ENCODE measurements around the gene CARS2.
"Not testable (repeated sequence)": the region's sequence is repeated elsewhere in the genome, so short reads cannot be mapped to it uniquely, and the experiment has no call there.

CARS2 gene, protein sequence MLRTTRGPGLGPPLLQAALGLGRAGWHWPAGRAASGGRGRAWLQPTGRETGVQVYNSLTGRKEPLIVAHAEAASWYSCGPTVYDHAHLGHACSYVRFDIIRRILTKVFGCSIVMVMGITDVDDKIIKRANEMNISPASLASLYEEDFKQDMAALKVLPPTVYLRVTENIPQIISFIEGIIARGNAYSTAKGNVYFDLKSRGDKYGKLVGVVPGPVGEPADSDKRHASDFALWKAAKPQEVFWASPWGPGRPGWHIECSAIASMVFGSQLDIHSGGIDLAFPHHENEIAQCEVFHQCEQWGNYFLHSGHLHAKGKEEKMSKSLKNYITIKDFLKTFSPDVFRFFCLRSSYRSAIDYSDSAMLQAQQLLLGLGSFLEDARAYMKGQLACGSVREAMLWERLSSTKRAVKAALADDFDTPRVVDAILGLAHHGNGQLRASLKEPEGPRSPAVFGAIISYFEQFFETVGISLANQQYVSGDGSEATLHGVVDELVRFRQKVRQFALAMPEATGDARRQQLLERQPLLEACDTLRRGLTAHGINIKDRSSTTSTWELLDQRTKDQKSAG
- total RNA-seq: 72.2 to 105 (median 87.2) reads per million in 3 experiments

DNA sequence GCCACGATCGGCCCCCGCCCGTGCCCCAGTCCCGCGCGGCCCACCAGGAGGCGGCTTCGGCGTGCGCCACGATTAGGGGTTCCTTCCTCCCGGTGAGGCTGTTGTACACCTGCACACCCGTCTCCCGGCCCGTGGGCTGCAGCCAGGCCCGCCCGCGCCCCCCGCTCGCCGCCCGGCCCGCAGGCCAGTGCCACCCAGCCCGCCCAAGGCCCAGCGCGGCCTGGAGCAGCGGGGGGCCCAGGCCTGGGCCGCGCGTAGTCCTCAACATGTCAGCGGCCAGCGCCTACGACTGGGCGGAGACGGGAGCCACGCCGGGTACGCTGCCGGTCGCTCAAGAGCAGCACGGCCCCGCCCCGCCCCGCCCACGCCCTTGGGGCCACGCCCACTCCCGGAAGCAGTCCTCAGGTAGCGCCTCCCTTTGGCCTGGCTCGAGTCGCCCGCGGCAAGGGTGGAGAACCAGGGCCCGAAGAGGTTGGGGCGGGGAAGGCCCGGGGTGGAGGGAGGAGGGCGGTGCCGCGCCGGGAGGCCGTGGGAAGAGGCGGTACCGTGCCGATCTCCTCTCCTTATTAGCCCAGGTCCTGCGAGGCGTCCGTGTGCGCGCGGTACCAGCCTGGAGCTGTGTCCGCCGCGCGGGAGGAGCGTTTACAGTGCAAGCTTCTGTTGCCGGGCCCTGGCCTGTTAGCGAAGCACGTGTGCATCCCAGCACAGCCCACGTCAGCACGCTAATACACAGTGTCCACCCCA, at the start of gene CARS2:
Gene CARS2, minus strand, starts transcription at position 291 of the 744 bp plus-strand sequence. Its CDS starts 23 bp downstream, at position 268.
- DNase-seq: peak; percentile 86

DNA sequence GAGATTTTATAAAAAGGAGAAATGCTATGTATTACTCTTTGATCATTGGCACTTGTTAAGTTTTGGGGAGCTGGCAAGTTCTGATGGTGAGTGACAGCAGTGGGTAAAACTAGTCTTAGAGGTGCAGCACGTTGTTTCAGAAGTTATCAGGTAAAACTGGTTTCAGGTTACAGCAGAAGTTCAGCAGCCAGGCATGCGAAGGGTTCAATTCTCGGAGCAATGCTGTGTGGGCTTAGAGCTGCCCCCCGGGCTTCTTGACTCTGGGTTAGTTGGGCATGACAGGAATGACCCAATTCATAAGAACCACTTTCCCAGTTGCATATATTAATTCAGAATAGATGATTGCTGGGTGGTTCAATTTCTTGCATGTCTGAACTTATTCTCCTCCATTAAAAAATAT, 42.4 kb upstream of the CARS2 start:
- no peak for DNase-seq

DNA sequence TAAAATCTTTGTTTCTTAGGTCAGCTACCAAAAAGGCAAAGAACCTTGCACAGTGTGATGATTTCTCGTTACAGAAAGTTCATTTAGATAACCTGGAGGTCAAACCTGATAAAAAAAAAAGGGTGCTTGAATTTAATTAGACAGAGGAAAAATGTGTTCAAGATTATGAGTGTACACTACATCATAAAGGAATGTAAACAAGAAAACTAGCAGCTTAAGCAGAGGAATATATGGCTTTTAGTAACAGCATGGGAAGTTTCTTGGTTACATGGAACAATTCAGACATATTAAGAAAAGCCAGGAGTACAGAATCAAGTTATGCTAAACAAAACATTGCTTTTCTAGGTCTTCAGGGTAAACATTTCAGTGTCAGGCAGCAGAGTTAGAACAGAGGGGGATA, 40.5 kb upstream of the CARS2 start:
- no peak for DNase-seq

DNA sequence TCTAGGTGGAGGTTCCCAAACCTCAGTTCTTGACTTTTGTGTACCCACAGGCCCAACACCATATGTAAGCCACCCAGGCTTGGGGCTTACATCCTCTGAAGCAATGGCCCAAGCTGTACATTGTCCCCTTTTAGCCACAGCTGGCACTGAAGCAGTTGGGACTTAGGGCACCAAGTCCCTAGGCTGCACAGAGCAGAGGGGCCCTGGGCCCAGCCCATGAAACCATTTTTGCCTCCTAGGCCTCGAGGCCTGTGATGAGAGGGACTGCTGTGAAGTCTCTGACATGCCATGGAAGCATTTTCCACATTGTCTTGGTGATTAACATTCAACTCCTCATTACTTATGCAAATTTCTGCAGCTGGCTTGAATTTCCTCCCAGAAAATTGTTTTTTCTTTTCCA, 37.8 kb upstream of the CARS2 start:
- no peak for DNase-seq

DNA sequence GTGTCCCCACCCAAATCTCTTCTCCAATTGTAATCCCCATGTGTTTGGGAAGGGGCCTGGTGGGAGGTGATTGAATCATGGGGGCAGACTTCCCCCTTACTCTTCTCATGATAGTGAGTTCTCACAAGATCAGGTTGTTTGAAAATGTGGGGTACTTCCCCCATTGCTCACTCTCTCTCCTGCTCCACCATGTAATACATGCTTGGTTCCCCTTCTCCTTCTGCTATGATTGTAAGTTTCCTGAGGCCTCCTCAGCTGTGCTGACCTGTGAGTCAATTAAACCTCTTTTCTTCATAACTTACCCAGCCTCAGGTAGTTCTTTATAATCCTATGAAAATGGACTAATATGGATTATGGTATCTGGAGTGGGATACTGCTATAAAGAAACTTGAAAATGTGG, 31.6 kb upstream of the CARS2 start:
- no peak for DNase-seq

DNA sequence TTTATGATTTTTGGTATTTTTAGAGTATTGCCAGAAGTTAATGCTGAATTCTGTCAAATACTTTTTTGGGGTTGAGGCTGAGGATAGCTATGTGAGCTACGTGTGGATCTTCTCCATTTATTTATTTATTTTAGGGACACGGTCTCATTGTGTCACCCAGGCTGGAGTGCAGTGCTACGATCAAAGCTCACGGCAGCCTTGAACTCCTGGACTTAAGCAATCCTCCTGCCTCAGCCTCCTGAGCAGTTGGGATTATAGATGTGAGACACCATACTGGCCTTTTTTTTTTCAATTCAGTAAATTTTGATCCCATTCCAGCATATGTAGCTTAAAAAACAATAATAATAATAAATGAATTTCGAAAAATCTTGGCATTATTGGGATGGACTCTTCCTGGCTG, 28.6 kb upstream of the CARS2 start:
- DNase-seq: no peak

DNA sequence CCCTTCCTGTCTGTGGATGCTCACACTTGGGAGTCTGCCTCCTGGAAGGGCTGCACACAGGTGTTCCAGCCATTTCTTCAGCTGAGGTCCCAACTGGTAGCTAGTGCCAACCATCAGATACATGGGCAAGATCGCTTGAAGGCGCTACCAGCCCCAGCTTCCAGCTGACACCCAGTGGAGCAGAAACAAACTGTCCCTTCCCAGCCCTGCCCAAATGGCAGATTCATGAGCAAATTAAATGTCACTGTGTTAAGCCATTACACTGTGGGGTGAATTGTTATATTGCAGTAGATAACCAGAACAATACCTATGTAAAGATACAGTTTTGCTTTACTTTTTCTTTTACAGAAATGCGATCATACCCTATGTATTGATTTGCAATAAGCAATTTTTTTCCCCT, 25.2 kb upstream of the CARS2 start:
- DNase-seq: no peak

DNA sequence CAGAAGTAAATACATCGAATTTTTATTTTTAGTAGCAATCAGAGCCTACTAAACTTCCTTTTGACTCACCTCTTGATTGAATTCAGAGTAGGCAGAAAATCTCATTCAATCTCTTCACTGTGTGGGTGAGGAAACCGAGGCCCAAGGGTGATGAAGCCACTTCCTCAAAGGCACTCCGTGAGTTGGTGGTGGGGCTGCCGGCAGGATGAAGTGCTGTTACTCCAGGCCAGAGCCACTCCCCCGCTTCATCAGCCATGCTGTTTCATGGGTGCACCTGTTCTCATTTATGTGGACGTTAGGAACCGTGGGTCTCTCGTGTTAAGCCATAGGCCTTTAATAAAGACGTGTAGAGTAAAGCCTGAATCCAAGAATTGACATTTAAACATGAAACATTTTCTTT, 20.8 kb upstream of the CARS2 start:
- DNase-seq: peak; percentile 43

DNA sequence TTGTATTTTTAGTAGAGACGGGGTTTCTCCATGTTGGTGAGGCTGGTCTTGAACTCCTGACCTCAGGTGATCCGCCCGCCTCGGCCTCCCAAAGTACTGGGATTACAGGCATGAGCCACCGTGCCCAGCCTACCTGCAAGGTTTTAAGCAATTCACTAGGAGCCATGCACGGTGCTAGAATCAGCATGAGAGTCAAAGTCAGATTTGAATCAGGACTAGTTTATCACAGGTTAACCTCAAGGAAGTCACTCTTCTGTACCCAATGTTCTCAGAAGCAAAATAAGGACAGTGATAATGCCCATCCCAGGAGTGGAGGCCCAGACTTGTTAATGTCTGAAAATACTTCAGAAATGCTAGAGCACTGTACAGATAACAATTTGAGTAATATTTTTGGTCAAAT, 20.2 kb upstream of the CARS2 start:
- DNase-seq: not testable (repeated sequence)

DNA sequence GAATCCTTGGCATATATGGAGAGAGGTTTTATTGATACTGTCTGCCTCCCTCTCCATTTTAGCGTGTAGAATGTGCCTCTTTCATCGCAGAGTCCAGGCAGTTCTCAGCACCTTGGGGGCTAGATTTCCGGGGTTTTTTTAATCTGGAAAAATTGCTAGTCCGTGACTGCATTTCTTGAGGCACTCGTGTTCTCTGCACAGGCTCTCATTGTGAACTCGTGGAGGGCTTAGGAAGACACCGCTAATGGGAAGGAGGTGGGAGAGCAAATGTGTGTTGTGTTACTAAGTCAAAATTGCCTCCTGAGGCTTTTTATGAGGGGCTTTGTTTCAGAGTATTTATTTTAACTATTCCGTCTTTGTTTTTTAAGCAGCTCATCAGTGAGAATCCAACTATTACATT, 17.7 kb upstream of the CARS2 start:
- DNase-seq: no peak

DNA sequence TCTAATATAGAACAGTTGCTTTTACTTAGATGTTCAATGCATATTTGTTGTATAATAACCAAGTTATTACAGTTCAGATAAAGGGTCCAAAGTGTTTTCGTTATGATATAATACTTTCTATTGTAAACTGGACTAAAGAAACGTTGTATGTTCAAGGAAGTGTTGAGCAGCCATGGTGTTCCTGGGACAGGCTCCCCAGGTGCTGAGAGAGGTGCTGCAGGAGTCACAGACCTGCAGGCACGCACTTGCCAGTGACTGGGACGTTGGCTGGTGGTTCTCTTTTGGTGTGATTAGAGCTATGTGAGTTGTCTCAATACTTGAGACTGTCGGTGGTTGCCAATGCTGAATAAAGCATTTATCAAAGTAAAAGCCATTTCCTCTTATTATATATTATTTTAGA, 17.1 kb upstream of the CARS2 start:
- DNase-seq: no peak

DNA sequence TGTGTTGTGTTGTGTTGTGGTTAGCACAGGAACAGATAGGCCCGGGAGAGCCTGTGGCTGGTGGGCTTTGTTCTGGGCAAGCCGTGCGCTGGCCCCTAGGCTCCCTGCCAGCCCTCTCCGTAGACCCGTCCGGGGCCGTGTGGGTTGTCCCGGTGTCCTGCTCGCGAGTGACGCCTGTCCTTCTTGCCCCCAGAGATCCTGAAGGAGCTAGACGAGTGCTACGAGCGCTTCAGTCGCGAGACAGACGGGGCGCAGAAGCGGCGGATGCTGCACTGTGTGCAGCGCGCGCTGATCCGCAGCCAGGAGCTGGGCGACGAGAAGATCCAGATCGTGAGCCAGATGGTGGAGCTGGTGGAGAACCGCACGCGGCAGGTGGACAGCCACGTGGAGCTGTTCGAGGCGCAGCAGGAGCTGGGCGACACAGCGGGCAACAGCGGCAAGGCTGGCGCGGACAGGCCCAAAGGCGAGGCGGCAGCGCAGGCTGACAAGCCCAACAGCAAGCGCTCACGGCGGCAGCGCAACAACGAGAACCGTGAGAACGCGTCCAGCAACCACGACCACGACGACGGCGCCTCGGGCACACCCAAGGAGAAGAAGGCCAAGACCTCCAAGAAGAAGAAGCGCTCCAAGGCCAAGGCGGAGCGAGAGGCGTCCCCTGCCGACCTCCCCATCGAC, 13.3 kb upstream of the CARS2 start:
- no peak for DNase-seq

DNA sequence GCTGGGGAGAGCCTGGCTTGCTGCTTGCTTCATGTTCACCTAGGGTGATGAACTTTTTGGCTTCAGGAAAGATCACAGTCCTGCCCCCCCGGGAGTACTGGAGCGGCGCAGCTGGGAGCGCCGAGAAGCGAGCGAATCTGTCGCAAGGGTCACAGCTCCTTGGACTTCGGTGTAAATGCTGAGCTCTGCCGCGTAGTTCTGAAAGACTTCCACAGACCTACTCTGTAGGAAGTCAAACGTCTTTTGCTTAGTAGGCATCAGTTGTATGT, 10.3 kb upstream of the CARS2 start:
- peak; percentile 15 for DNase-seq

DNA sequence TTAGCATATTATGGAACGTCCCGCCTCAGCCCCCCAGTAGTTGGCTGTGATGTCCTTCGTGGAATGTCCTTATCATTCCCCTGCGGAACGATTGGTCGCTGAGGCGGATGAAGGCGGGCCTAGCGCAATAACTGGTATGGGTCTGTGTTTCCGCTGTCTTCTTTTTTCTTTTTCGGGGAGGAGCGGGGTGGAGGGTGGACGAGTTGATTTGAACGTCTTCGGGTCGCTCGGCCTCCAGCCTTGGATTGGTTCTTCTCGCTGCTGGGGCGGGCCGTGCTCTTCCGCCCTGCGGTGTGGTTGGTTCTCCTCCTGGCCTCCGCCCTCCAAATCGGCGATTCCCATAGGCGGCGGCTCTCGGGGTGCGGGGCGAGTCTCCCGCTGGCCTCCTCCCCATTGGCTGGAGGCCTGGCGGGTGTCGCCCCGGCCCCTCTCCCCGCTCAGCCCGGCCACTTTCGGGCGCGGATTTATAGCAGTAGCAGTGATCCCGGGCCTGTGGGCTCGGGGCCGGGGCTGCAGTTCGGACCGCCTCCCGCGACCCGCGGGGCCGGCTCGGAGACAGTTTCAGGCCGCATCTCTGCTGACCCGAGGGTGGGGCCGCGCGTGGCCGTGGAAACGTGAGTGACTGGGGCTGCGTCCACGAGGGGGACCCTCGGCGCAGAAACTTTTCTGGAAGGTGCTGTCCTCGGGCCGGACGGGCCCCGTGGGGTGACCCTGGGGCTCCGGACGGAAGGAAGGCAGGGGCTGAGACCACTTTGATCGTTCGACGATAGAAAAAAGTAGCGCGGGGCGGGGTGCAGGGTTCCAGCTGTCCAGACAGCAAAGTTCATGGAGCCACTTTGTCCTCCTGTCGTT, 9.7 kb upstream of the CARS2 start:
- DNase-seq: peak; percentile 99

DNA sequence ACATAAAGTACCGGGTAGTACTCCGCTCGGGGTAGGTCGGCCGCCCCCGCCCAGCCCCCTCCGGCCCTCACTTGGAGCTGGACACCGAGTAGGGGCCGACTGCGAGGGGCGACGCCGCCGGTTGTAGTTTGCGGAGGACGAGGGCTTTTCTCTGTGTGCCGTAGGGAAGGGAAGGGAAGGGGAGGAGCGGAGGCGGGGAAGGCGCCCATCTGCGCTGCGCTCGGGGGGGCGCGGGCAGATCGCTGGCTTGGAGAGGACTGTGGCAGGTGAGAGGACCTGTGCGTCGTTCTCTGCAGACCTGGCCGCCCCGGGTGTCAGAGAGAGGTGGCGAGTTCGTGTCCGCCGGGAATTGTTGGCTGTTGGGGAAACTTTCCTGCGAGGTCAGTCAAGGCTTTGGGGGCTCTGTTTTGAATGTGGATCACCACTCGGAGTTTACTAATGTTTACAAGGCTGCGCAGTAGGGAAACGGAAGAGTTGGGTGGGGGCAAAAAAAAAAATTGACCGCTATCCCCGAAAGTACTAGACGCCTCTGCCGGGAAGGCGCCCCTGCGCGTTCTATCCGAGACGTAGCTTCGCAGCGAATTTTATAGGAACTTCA, 9.0 kb upstream of the CARS2 start:
- DNase-seq: peak; percentile 58

DNA sequence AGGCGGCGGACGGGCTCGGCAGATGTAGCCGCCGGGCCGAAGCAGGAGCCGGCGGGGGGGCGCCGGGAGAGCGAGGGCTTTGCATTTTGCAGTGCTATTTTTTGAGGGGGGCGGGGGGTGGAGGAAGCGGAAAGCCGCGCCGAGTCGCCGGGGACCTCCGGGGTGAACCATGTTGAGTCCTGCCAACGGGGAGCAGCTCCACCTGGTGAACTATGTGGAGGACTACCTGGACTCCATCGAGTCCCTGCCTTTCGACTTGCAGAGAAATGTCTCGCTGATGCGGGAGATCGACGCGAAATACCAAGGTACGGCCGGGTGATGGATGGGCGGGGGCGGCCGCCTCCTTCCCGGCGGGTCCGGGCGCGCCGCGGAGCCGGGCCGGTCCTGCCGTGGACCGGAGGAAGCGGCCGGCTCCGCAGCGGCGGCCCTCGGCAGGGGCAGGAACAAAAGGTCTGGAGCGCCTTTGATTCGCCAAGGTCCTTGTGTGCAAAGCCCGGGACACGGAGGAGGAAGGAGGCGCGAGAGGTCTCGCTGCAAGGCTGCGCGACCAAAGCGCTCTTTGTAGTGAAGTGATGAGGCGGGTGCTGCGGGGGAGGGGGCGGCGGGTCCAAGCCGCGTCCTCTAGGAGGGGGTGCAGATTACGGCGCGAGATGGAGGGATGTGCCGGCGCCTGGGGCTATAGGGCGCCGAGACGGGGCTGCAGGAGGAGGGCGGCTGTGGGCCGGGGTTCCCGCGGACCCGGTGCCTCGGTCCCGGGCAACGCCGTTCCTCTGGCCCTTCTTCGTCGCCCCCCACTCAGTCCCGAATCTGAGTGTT, 8.3 kb upstream of the CARS2 start:
- peak; percentile 73 for DNase-seq

DNA sequence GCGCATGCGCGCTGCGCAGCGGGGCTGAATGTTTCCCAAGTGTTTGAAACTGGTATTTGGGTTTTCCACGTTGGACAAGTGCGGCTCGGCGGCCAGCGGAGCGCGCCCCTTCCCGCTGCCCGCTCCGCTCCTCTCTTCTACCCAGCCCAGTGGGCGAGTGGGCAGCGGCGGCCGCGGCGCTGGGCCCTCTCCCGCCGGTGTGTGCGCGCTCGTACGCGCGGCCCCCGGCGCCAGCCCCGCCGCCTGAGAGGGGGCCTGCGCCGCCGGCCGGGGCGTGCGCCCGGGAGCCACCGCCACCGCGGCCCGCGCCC, 7.7 kb upstream of the CARS2 start, which contains the start of gene ING1:
Gene ING1, plus strand, starts transcription at position 59 of the 311 bp plus-strand sequence. CDS start 450 bp downstream, outside the sequence.
- DNase-seq: no peak

DNA sequence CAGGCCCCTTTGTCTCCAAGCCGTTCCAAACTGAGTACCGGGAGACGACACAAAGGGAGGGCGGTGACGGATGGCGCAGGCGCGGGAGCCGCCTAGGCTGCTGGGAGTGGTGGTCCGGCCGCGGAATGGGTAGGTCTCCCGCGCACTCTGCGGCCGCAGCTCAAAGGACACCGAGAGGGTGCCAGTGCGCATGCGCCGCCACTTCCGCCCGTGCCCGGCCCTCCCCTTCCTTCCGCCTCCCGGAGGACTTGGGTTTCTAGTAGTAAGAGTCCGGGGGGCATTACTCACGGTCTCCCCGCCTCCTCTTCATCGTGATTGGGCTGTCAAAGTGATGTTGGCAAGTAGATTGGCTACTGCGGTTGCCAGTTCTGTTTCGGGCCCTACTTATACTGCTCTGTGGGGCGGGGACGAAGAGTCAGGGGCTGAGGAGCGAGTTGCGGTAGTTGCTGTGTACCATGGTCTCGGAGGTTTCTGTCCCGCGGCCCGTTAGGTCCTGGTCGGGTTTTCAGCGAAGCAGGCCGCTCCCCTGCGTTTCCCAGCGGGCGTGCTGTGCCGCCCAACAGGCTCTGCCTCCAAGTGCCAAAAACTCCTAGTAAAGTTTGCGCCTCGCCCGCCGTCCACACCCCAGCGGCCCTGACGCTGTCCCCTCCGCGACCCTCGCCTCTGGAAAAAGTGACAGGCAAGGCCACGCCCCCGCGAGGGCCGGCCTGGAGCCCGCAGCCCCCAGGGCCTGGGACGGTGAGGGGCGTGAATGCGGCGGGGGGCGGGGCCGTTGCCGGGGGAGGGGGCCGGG, 7.1 kb upstream of the CARS2 start:
- DNase-seq: peak; percentile 100

DNA sequence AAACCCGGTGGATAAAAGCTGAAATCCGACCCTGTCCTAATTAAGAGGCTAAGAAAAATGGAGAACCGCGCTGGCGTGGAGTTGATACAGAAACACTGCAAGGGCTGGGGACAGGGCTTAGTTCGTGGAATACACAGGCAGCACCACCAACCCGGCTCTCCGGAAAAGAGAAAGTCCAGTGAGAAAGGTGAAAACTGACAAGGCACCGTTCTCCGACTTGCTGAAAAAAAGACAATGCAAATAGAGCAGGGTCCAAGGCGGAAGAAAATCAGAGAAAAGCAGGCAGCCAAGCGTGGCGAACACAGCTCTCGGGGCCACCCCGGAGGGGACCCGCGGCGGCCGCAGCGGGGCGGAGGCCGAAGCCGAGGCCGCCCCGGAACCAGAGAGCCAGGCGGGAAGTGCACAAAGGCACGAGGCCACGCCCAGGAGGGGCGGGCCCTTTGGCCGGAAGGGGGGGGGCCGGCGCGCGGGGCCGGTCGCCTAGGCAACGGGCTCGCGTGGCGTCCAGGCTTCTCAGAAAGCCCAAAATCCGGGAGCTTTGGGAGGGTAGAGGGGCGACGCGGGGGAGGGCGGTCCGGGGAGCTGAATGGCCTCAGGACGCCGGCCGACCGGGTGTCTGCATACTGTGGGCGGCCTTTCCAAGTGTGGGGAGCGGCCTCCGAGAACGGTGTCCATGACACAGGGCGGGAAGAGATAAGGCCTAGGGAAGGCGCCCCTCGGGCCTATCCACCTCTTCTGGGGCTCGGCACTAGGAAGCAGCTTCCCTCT, 6.3 kb upstream of the CARS2 start:
- peak; percentile 80 for DNase-seq
